Mononuclear cell (primary cell): Measurements from ENCODE around the gene CMYA5. TPM values are rescaled to one million over a fixed set of nuclear protein-coding genes. Genes with fewer than 3 reads are reported as not detected.
"Not testable (repeated sequence)": the region's sequence is repeated elsewhere in the genome, so short reads cannot be mapped to it uniquely, and the experiment has no call there.

Experiments
- H3K27me3 ChIP-seq: 2 replicates; pipeline ENCODE4 v1.6.0; 2011; ENCODE audit warnings: low read length, control low read depth; ENCODE audit not compliant: insufficient read depth
- H3K4me1 ChIP-seq: 2 replicates; pipeline ENCODE4 v1.5.1; 2011; ENCODE audit warnings: mild to moderate bottlenecking, low read length, control low read depth; ENCODE audit not compliant: insufficient read depth
- H3K4me3 ChIP-seq: 2 replicates; pipeline ENCODE4 v1.5.1; 2011; ENCODE audit warnings: mild to moderate bottlenecking, low read length, moderate library complexity
- H3K9me3 ChIP-seq: 2 replicates; pipeline ENCODE4 v1.5.1; 2011; ENCODE audit warnings: low read depth, mild to moderate bottlenecking, control low read depth, low read length
- total RNA-seq: library from RNA; depleted of rRNA; stranded (reverse); fragments of >200 nt; gene quantifications from one replicate; pipeline ENCODE4 v1.2.3, GENCODE V29; 2012

Gene CMYA5
- total RNA-seq, 1 donor: 0.21 TPM

DNA sequence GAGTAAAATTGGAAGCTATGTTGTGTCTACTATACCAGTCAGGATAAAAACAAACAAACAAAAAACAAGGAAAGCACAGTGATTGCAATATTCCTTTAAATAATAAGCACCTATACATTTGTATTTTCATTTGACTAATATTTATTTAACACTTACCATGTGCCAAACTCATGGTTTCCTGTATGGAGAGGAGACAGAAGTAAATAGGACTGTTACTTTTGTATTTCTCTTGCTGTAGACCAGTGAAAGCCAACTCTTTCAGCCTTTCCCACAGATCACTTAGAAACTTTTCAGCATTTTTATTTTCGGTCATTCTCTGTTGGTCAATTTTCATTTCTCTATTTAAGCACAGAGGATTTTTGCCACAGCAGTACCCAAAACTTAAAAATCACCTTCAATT is 4.5 kb downstream of the CMYA5 start:
- H3K4me3 ChIP-seq: no peak overlapping the region
- no peaks in the 10 kb centered on the region for H3K27me3 ChIP-seq
- H3K9me3 ChIP-seq: no peaks in the 10 kb centered on the region
- peaks cover 24% of the 10 kb centered on the region for H3K4me1 ChIP-seq

DNA sequence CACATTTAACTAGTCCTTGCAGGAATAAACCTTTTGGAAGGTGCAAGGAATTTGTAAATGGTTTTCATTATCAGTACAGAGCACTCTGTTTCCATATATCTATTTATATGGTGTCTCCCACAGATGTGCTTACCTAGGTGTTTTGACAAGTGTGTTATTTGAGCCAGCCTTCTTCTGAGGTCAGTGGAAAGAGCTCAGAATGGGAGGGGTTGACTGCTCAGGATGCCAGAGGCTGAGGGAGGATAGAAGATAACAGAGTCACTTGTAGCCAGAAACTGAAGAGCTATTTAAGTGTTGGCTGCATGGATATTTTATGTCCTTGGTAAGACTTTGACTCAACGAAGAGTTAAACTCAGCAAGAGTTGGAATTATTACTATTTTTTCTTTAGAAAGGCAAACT is 5.0 kb downstream of the CMYA5 start:
- peaks cover 28% of the 10 kb centered on the region for H3K4me1 ChIP-seq
- H3K9me3 ChIP-seq: no peaks in the 10 kb centered on the region
- H3K4me3 ChIP-seq: no peak overlapping the region
- no peaks in the 10 kb centered on the region for H3K27me3 ChIP-seq

DNA sequence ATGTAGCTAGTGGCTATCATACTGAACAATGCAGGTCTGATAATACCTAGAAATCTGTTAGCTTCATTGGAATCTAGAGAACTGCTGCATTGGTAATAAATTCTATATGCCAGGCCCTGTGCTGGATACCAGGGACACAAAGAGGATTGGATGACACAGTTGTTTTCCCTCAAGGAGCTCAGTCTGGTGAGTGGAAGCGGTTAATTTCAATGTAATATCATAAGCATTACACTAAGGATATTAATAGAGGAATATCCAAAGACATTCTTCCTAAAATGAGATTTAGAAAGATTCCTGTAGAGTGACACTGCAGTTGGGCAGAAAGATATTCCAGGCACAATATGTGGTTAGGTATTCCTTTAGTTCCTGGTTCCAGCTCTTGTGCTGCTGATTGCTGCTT is 5.9 kb downstream of the CMYA5 start:
- Histone ChIP-seq H3K4me3 (no peak overlapping the region), H3K4me1 (peaks cover 32% of the 10 kb centered on the region), H3K27me3 (no peaks in the 10 kb centered on the region), H3K9me3 (no peaks in the 10 kb centered on the region)

DNA sequence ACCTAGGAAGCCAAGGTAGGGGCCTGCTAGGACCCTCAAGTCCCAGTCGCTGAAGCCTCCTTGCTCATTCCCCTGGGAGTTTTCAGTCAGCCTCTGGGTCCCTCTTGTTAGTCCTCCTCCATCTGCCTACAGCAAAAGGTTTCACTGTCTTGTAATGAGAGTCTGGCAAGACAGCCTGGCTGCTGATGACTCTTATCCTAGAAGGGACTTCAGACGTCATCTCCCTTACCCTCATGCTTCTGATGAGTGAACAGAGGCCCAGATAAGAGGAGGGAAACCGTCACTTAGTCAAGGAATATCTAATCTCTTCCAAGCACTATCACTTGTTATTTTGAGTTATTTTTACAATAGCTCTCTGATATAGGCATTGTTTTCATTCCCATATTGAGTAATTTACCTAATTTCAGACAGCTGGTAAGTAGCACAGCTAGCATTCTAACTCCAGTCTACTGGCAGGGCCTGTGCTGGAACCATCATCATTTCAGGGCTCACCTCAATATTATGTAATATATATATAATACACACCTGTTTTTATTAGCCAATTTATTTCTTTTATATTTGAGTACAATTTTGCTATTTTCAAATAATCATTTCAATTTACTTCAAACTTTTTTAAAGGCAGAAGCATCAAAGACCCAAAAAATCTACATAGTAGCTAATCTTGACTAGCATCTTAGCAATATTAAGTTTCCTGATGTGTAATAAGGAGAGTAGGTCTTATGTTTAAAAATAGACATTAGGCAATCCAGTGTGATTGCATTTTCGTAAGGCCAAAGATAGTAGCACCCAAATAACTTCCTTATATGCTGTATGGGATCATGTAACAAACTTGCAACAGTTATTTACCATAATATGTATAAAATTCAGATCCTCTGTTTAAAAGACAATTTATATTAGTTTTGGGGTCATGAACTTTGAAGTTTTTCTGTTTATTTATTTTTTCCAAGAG is 7.9 kb downstream of the CMYA5 start:
- H3K4me1 ChIP-seq: peaks cover 39% of the 10 kb centered on the region
- H3K9me3 ChIP-seq: no peaks in the 10 kb centered on the region
- no peak overlapping the region for H3K4me3 ChIP-seq
- no peaks in the 10 kb centered on the region for H3K27me3 ChIP-seq

DNA sequence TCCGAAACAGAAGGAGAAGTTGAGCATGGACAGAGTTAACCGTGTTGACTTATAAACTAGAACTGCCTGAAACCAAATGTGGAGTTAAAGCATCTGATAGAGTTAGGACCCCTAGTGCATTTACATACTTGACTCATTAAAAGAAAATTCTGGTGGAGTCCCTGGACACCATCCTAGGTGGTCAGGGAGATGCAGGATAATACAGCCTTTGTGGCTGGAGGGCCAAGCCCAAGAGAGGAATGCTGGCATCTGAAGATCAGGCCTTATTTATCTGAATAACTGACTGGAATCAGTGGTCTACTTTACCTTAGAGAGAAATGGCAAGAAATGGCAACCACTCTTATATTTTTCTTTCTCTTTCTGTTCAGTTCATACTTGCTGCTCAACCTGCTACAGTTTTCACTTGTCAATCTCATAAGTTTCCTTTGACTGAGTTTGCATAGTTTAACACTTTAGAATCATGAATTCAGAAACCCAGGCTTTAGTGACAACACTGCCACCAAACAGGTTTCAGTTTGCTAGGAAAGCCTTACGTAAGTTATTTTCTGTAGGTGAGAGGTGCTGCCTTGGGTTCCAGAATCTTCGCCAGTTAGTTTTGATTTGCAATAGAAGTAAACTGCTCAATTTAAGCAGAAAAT is 10.2 kb downstream of the CMYA5 start:
- no peaks in the 10 kb centered on the region for H3K27me3 ChIP-seq
- H3K4me3 ChIP-seq: no peak overlapping the region
- peaks cover 49% of the 10 kb centered on the region for H3K4me1 ChIP-seq
- H3K9me3 ChIP-seq: no peaks in the 10 kb centered on the region

DNA sequence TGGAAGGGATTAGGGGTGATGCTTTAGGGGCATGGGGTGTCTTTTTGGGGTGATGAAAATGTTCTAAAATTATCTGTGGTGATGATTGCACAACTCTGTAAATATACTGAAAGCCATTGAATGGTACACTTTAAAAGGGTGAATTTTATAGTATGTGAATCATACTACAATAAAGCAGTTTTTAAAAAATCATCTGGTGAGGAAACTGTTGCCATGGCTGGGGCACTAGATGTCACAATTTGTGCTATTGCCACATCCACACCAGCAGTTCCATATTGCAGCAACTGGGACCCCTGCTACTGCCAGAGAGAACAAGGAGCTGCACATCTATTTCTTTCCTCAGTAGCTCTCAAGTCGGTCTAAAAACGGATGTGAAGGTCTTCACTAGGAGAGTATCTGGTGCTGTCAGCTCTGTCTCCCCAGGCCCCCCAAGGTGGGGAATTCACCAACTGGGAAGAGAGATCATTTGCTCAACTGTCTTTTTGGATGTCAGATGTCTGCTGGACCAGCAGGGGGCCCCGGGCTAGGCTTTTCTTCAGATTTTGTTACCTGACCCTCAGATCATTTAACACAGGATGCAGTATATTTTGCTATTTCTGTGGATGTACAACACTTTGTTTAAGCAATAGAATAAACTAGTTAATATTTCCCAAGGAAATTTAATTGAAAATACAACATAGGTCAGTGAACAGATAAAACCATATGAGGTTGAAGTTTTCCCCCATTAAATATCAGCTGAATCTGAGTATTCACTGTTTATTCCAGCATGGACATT is 13.2 kb downstream of the CMYA5 start:
- peaks cover 38% of the 10 kb centered on the region for H3K4me1 ChIP-seq
- no peak overlapping the region for H3K4me3 ChIP-seq
- no peaks in the 10 kb centered on the region for H3K27me3 ChIP-seq
- H3K9me3 ChIP-seq: no peaks in the 10 kb centered on the region

DNA sequence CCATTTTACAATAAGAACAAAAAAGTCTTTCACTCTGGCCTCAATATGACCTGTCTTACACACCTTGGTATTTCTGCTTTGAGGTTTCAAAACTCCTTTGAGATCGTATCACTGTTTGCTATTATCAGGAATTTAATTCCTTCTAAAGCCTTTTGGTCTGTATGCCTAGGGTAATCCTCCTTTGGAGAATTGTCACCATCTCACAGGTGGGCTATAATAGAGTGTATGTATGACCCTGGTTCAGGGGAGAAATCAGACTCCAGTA is 13.7 kb downstream of the CMYA5 start:
- H3K9me3 ChIP-seq: no peaks in the 10 kb centered on the region
- H3K27me3 ChIP-seq: no peaks in the 10 kb centered on the region
- peaks cover 34% of the 10 kb centered on the region for H3K4me1 ChIP-seq
- no peak overlapping the region for H3K4me3 ChIP-seq

DNA sequence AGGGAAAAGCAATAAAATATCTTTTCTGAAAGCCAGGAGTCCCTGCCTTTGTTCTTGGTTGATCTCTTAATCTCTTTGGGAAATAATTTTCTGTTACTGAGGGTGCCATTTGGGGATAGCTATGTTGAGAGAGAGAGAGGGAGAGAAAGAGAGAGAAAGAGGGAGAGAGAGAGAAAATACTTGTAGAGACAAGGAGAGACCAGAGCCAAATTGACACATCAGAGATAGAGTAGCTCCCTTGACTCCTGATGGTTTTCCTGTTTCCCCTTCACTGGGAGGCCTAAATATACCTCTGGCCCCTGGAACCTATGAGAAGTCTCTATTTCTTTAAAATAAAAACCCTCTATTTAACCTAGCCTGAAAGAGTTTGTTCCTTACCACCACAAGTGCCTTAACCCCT is 14.9 kb downstream of the CMYA5 start:
- H3K4me1 ChIP-seq: peaks cover 22% of the 10 kb centered on the region
- H3K27me3 ChIP-seq: no peaks in the 10 kb centered on the region
- H3K9me3 ChIP-seq: no peaks in the 10 kb centered on the region
- no peak overlapping the region for H3K4me3 ChIP-seq

DNA sequence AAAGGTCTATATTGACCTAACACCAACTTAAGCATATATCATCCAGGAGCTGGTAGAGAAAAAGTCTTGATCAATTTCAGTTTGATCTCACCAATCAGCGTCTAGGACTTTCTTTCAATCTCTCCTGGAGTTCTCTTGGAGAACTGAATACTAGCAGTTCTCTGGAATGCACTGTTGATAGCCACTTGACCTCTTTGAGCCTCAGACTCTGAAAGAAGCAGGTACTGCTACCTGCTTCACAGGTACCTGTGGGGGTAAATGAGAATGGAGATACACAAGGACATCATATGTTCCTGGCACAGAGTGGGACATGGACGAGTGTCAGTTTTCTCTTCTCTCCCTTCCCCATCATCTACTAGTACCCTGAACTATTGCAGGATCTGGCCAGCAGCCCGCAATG is 16.0 kb downstream of the CMYA5 start:
- Histone ChIP-seq H3K4me3 (no peak overlapping the region), H3K4me1 (peaks cover 18% of the 10 kb centered on the region), H3K27me3 (no peaks in the 10 kb centered on the region), H3K9me3 (no peaks in the 10 kb centered on the region)

DNA sequence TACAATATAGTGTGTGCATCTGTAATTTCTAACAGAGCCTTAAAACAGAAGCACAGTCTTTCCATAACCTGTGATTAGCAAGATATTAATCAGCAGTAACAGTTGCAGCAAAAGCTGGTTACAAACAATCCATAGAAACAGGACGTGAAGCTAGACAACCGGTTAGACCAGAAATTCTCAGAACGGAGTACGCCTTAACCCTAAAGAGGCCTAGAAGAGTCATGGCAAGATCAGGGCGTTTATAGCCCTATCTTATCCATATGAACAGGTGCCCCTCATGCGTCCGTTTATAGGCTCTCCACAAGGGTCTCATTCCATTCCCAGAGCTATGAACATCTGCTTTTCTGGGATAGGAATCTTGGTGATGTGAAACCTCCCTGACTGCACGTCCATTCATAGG is 16.7 kb downstream of the CMYA5 start:
- H3K27me3 ChIP-seq, H3K4me3 ChIP-seq, H3K9me3 ChIP-seq: not testable (repeated sequence)
- peaks cover 18% of the 10 kb centered on the region for H3K4me1 ChIP-seq

DNA sequence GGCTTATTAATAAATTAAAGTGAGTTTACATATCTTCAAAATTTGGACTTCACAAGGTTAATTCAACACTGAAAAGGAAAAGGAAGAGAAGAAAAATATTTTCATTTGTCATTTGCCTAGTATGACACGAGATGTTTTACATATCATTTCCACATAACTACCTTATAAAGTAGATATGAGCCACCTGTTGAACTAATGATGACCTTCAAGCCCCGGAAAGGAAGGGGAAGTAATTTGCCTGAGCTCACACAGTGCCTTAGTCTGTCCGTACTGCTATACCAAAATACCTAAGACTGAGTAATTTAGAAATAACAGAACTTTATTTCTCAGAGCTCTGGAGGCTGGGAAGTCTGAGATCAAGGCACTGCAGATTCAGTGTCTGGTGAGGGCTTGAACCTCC is 17.9 kb downstream of the CMYA5 start:
- H3K9me3 ChIP-seq: no peaks in the 10 kb centered on the region
- peaks cover 10% of the 10 kb centered on the region for H3K4me1 ChIP-seq
- no peaks in the 10 kb centered on the region for H3K27me3 ChIP-seq
- no peak overlapping the region for H3K4me3 ChIP-seq

DNA sequence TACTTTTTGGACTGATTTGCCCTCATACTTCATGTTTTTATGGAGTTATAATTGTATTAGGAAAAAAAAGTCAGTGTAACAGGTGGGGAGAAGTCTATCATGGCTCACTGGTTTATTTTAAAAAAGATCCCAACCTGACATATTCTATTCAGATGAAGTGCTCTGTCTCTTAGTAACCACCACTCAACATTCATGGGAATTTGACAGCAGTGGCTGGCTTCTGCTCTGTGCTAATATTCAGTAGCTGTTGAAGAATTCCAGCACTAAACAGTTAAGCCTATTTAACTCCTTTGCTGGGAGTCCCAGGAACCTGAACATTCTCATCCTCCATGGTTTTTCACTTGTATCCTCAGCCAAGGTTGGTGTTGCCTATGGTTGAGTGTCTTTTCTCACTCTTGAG is 23.1 kb downstream of the CMYA5 start:
- Histone ChIP-seq H3K4me1 (no peaks in the 10 kb centered on the region), H3K27me3 (no peaks in the 10 kb centered on the region), H3K4me3 (no peak overlapping the region), H3K9me3 (no peaks in the 10 kb centered on the region)

DNA sequence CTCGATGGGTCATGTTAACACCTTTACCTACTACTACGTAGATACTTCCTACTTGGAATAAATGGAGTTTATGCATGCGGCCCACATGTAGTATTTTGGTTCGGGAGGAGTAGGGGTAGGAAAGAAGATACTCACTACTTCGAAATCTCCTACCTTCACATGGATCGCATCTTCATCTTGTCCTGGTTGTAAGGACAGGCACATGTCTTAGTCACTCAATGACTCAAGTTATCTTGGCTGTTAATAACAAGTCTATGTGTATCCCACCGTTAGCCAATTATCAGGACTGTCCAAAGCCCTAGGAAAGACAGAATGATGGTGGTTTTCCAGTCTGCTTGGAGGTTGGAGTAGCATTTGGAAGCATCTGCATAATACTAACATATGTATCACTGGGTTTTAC is 24.1 kb downstream of the CMYA5 start:
- Histone ChIP-seq H3K4me1 (no peaks in the 10 kb centered on the region), H3K4me3 (no peak overlapping the region), H3K9me3 (peaks cover 5% of the 10 kb centered on the region), H3K27me3 (no peaks in the 10 kb centered on the region)

DNA sequence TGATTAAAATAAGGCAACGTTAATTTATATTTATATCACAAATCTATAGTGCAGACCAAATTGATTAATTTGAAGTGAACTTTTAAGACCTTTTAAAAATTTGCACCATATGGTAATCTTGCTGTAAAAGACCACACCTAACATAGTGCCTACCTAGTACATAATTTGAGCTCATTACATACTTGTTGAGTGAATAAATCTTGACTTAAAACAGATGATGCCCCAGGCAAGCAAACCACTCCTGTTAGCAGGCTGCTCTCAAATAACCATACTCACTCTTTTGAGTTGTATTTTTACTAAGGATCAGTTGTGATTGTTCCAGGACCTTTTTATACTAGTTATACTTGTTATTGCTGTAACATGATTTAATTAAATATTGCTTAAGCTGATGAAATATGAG is 27.2 kb downstream of the CMYA5 start:
- H3K27me3 ChIP-seq: no peaks in the 10 kb centered on the region
- no peak overlapping the region for H3K4me3 ChIP-seq
- H3K9me3 ChIP-seq: peaks cover 29% of the 10 kb centered on the region
- H3K4me1 ChIP-seq: no peaks in the 10 kb centered on the region

DNA sequence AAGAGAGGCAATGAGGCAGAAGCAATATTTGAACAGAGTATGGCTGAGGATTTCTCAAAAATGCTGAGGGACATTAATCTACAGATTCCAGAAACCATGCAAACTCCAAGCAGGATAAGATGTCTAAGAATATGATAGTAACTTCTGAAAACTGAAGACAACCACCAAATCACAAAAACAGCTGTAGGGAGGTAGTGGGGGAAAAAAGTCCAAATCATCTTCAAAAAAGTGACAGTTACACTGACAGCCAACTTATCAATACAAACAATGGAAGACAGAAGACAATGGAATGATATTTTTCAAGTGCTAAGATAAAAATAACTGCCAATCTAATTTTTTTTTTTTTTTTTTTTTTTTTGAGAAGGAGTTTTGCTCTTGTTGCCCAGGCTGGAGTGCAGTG is 30.5 kb downstream of the CMYA5 start:
- peaks cover 29% of the 10 kb centered on the region for H3K9me3 ChIP-seq
- no peaks in the 10 kb centered on the region for H3K27me3 ChIP-seq
- H3K4me1 ChIP-seq: no peaks in the 10 kb centered on the region
- H3K4me3 ChIP-seq: no peak overlapping the region
